ENCODE results near the gene LTBP3.

GRCh38 chr11:65584106-65584505, 25.9 kb upstream of the LTBP3 start:
- TF ChIP-seq CTCF (IDR thresholded peaks at IDR 0.05) (no peak), POLR2A (IDR thresholded peaks at IDR 0.05) (no peak)
